HUES64 (cell line): ENCODE results near the gene PRPH2.

Experiments
- H3K27ac ChIP-seq: 2 replicates; pipeline ENCODE4 v1.7.0; 2013; ENCODE audit warnings: low read depth, low read length, inconsistent platforms
- H3K27me3 ChIP-seq: 2 replicates; pipeline ENCODE4 v1.6.1; 2013; ENCODE audit warnings: mild to moderate bottlenecking, low read length; ENCODE audit not compliant: insufficient read depth
- H3K36me3 ChIP-seq: 2 replicates; pipeline ENCODE4 v1.6.1; 2013; ENCODE audit warnings: mild to moderate bottlenecking, low read length; ENCODE audit not compliant: insufficient read depth
- H3K4me1 ChIP-seq: 2 replicates; pipeline ENCODE4 v1.6.1; 2013; ENCODE audit warnings: mild to moderate bottlenecking, low read length, moderate library complexity; ENCODE audit not compliant: insufficient read depth
- H3K4me3 ChIP-seq: 2 replicates; pipeline ENCODE4 v1.5.1; 2013; ENCODE audit warnings: mild to moderate bottlenecking, low read length, moderate library complexity
- H3K9ac ChIP-seq: 2 replicates; pipeline ENCODE4 v1.6.1; 2013; ENCODE audit warnings: mild to moderate bottlenecking, low read depth, low read length
- H3K9me3 ChIP-seq: 2 replicates; pipeline ENCODE4 v1.6.1; 2013; ENCODE audit warnings: low read depth, low read length; ENCODE audit not compliant: insufficient read depth
- WGBS: fragments of 150-250, 120-280 bp; methylation state at CpG from one replicate; pipeline ENCODE4 v1.1.7; 2013; ENCODE audit warnings: missing lambda C conversion rate; 5-methylcytosine and 5-hydroxymethylcytosine counted together

The PRPH2 gene

GRCh38 chr6:42664718-42665117 is 57.7 kb downstream of the PRPH2 start:
- Histone ChIP-seq H3K36me3 (peaks cover 85% of the 10 kb centered on the region), H3K4me1 (no peaks in the 10 kb centered on the region), H3K27ac (no peak overlapping the region), H3K4me3 (no peak overlapping the region), H3K27me3 (no peaks in the 10 kb centered on the region), H3K9ac (no peak overlapping the region), H3K9me3 (no peaks in the 10 kb centered on the region)
- 94% methylated on average over 2 of the region's 2 CpGs for WGBS

GRCh38 chr6:42661540-42662153 is 60.8 kb downstream of the PRPH2 start:
- Histone ChIP-seq H3K27ac (no peak overlapping the region), H3K36me3 (peaks cover 86% of the 10 kb centered on the region), H3K9me3 (no peaks in the 10 kb centered on the region), H3K9ac (no peak overlapping the region), H3K4me1 (no peaks in the 10 kb centered on the region), H3K4me3 (no peak overlapping the region), H3K27me3 (no peaks in the 10 kb centered on the region)
- 14% methylated on average over 5 of the region's 5 CpGs for WGBS

GRCh38 chr6:42659806-42660205 is 62.6 kb downstream of the PRPH2 start:
- Histone ChIP-seq H3K27ac (no peak overlapping the region), H3K36me3 (peaks cover 82% of the 10 kb centered on the region), H3K4me1 (no peaks in the 10 kb centered on the region), H3K9me3 (no peaks in the 10 kb centered on the region), H3K27me3 (no peaks in the 10 kb centered on the region), H3K9ac (no peak overlapping the region), H3K4me3 (no peak overlapping the region)
- WGBS, result no CpG with 5 or more reads among the region's 1 CpG

GRCh38 chr6:42653851-42654250 is 68.5 kb downstream of the PRPH2 start:
- WGBS, result 99% methylated on average over 5 of the region's 5 CpGs
- Histone ChIP-seq H3K27me3 (no peaks in the 10 kb centered on the region), H3K4me3 (no peak overlapping the region), H3K36me3 (peaks cover 88% of the 10 kb centered on the region), H3K9ac (no peak overlapping the region), H3K9me3 (no peaks in the 10 kb centered on the region), H3K4me1 (no peaks in the 10 kb centered on the region), H3K27ac (no peak overlapping the region)

- Histone ChIP-seq H3K27ac (no peak overlapping the region), H3K4me1 (no peaks in the 10 kb centered on the region), H3K4me3 (no peak overlapping the region), H3K36me3 (peaks cover 86% of the 10 kb centered on the region), H3K27me3 (no peaks in the 10 kb centered on the region), H3K9ac (no peak overlapping the region), H3K9me3 (no peaks in the 10 kb centered on the region)
- WGBS, result 94% methylated on average over 5 of the region's 5 CpGs
Observed at GRCh38 chr6:42652024-42652746, 70.2 kb downstream of the PRPH2 start.
